GM18867 (cell line): ENCODE measurements around the gene ITM2C.
A peak's percentile ranks its signal among the peaks of the same experiment; 100 is the strongest.

Experiments
- ATAC-seq: cut with Tn5 transposase; IDR thresholded peaks from one replicate; pipeline ENCODE4 v1.9.1; 2021; ENCODE audit warnings: mild to moderate bottlenecking, moderate library complexity; ENCODE audit not compliant: unreplicated experiment

The ITM2C gene

GRCh38 chr2:230922951-230923717, 58.4 kb downstream of the ITM2C start:
- no peak for ATAC-seq

- peak; percentile 7 for ATAC-seq
Observed at GRCh38 chr2:230924092-230924469, 59.3 kb downstream of the ITM2C start.

DNA sequence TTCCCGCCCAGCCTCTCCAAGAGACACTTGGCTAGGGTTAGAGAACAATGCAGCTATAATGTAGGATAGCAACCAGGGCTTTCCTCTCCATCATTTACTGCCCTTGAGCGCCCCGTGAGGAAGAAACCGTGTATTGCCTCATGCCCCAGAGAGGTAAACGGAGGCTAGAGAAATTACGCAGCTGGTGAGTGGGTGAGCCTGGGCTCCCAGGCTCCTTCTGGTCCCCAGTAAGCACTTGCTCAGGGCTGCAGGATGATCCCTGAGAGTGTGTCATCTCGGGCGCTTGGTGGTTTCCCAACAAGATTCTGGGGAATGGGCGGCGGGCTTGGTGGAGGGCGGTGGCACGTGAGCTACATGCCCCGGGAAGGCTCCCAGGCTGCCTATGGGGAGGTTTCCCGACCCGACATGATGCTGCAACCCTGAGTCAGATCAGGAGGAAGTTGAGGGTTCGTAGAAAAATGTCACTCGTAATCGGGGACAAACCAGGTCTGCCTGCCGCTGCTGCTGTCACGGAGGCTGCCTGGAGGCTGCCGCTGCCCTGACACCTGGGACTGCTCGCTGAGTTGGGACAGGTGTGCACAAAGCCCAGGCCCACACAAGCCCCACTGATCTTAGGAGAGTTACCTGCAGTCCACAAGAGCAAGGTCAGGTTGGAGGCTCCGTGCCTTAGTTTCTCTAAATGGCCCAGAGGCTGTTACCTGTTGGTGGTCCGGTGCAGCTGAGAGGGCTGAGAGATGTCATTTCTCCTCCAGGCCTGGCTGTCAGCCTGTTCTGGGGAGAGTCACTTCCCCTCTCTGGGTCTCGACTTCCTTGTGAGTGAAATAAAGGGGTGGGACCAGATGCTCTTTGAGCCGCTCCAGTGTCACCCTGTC, 60.0 kb downstream of the ITM2C start, which contains the start of gene GPR55:
TSS of gene GPR55 (minus strand) at position 773 of the 872 bp plus-strand sequence. CDS start 14,280 bp downstream, outside the sequence.
- ATAC-seq = peak; percentile 39

DNA sequence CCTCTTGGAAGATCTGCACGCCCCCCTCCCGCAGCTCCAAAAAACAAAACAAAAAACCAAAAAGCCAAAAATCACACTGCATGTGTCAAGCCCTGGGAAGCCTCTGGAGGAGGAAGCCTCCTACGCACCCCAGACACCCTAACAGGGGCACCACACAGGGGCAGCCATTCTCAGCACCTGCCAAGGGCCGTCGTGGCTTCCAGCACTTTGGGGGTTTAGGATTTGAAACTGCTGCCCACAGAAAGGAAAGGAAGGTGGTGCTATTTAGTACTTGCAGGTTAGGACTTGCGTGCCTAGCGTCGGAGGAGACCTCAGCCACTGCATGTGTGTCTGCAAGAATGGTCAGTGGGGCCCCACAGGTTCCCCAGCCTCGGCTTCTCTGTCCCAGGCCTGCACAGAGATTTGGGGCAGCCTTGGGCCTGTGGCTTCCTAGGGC, 60.7 kb downstream of the ITM2C start:
- peak; percentile 26 for ATAC-seq

DNA sequence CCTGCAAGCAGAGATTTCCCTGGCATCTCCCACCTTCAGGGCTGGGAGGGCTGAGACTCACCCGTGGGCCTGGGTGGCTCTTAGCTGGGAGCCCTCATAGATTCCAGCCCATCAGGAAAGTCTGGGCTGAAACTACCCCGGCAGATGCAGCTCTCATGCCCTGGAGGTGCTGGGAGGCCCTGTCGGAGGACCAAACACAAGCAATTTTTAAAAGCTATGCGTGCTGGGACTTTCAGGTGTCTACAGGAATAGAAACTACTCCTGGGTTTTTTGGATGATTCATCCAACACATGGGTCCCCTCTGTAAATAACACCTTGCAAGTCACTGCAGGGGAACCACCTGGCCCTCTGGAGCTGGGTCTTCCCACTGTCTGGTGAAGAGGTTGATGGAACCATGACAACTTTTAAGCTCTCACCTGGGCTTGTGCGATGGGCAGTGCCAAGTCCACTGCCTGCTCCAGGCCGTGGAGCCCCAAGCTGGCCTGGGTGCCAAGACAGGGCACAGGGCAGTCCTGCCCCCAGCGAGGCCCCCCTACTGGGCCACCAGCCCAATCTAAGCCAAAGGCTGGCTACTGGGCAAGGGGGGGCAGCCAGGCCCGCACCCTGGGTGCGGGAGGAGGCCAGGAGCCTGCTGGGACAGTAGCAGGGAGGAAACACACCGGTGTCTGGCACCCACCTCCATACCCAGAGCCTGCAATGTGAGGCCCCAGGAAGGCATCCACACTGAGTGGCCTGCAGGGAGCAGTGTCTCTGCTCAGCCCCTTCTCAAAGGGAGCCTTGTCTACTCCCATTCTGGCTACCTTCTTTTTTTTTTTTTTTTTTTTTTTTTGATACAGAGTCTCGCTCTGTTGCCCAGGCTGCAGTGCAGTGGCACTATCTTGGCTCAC, 61.4 kb downstream of the ITM2C start:
- ATAC-seq = peak; percentile 31

DNA sequence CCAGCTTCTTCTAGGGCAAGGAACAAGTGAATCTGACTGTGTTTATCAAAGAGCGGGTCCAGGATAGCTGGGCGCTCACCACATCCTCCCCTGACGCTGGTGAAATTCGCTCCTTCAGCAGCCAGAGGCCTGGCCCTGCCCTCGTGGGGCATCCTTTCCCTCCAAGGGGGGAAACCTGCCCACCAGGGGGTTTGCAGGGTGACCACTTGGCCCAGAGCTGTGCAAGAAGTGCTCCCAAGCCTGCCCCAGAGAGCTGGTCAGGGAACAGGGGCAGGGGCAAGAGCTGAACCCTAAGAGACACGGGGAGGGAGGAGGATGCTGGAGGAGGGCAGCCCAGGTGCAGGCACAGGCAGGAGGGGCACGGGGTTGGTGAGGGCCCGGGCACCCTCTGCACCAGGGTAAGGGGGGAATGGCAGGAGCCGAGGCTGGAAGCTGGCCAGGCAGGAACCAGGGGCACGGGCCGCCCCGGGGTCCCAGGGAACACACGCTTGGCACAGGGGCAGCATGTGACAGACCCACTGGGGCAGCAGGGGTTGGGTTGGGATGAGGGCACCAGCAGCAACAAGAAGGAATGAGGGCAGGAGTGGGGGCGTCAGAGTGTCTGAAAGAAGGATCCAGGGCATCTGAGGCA, 63.1 kb downstream of the ITM2C start:
- no peak for ATAC-seq
